A549 (cell line): ENCODE measurements around the gene BLACAT1.

Source experiments
- BHLHE40 ChIP-seq: IDR thresholded peaks from 2 replicates; pipeline ENCODE4 v1.6.1; 2012; ENCODE audit warnings: low read depth, low read length, inconsistent platforms
- CTCF ChIP-seq: fragments of >200 bp; sonication (Bioruptor Twin); formaldehyde crosslinking; IDR thresholded peaks from 3 replicates; pipeline ENCODE4 v1.5.1; 2016
- EP300 ChIP-seq, 2 experiments: fragments of >200 bp; sonication (Bioruptor Twin); formaldehyde crosslinking; IDR thresholded peaks; 2 replicates in 1 of 2; 3 replicates in 1 of 2; pipeline ENCODE4 v1.6.1; 2016 to 2017
- ESRRA ChIP-seq: fragments of 150-350 bp; IDR thresholded peaks from 2 replicates; pipeline ENCODE4 v1.6.1; 2014; ENCODE audit warnings: mild to moderate bottlenecking, low read length, borderline replicate concordance
- FOSB ChIP-seq: fragments of 250-450 bp; sonication (Bioruptor Pico); IDR thresholded peaks from 2 replicates; pipeline ENCODE4 v1.5.0; 2020; ENCODE audit warnings: mild to moderate bottlenecking, moderate library complexity
- MAFK ChIP-seq: fragments of 450-650 bp; IDR thresholded peaks from 2 replicates; pipeline ENCODE4 v1.6.1; 2014; ENCODE audit not compliant: partially characterized antibody
- NR3C1 ChIP-seq: fragments of >200 bp; sonication (Bioruptor Twin); formaldehyde crosslinking; IDR thresholded peaks from 3 replicates; pipeline ENCODE4 v1.6.1; 2017
- POLR2A ChIP-seq: IDR thresholded peaks from 2 replicates; pipeline ENCODE4 v1.6.1; 2012; ENCODE audit warnings: mild to moderate bottlenecking, low read length
- RFX5 ChIP-seq: fragments of 450-650 bp; IDR thresholded peaks from 2 replicates; pipeline ENCODE4 v1.7.1; 2014; ENCODE audit warnings: antibody characterized with exemption, mild to moderate bottlenecking, moderate library complexity
- ZFP36 ChIP-seq: fragments of 450-650 bp; IDR thresholded peaks from 2 replicates; pipeline ENCODE4 v1.6.1; 2014; ENCODE audit warnings: borderline replicate concordance; ENCODE audit not compliant: partially characterized antibody

DNA sequence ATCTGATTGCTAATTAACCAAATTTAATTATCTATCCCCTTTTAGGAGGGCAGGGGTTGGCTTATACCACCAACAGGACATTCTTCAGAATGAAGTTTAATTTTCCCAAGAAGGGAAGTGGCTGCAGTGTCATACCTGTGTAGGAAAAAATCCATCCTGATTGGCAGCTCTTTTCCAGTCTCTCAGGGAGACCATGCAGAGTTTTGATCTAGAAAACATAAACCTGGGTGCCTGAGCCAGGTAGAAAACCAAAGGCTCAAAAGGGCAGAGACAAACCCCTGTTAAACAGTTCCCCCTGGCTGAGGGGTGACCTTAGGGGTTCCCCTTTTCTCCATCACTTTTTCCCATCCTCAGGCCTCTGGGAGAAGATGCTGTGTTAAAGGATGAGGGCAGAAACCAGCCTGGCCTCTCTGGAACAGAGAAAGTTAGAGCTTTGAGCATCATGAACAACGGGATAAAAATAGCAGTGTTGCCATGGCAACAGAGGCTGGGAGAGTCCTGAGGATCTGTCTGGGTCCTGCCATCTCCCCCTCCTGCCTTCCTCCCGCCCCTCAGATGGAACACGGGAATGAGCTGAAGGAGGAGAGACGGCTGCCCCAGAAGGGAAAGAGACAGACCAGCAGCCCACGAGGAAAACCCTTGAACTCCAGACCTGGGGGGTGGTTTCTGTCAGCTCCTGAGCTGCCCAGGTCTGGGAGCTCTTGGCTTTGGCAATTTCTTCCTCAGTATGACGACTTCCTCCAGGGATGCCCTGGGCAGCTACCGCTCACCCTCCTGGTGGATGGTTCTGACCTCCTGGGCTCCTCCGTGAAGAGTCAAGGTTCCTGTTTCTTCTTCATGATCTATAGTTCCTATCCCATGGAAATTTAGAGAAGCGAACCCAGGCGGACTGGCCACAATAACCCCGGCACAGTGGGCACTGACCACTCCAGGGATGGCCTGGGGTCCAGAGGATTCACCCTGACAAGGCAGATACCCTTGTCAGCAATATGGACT lies 20.0 kb downstream of the BLACAT1 start:
- TF ChIP-seq POLR2A (no peak), CTCF (no peak), FOSB (CRISPR knock-in tag) (no peak), EP300 (IDR thresholded peaks at IDR 0.05) (no peak), MAFK (no peak), RFX5 (no peak), ESRRA (no peak), NR3C1 (no peak), ZFP36 (no peak), BHLHE40 (no peak)
